PC-9 (cell line): ENCODE data around the gene KRT79. TPM values are rescaled to one million over a fixed set of nuclear protein-coding genes. Genes with fewer than 3 reads are reported as not detected.

Source experiments
- BruUV-seq: library from RNA; stranded (reverse); fragments of 400-500 nt; replicated peaks from 2 replicates; lab custom pipeline; 2021; lab: Mats Ljungman, UMichigan
- CTCF ChIA-PET: fragments of 300-600 bp; sonication (Branson Sonifier 250); formaldehyde crosslinking; loops from one replicate; lab custom pipeline; 2022; ENCODE audit warnings: antibody characterized with exemption; lab: Charles Lee
- POLR2A ChIA-PET: fragments of 300-600 bp; sonication (Branson Sonifier 250); formaldehyde crosslinking; loops from one replicate; lab custom pipeline; 2022; ENCODE audit warnings: antibody characterized with exemption; ENCODE audit not compliant: unreplicated experiment; lab: Charles Lee
- DNase-seq, 2 experiments: peaks; one replicate each; pipeline versions ENCODE4 v3.0.0 to v3.0.0-alpha.2; 2015 to 2022; ENCODE audit warnings: mixed read lengths in 1 of 2
- H2AFZ ChIP-seq: fragments of 200-600 bp; sonication (generic); 2 replicates; pipeline ENCODE4 v1.8.1; 2017; ENCODE audit warnings: antibody characterized with exemption
- H3F3A ChIP-seq: fragments of 200-600 bp; sonication (generic); 2 replicates; pipeline ENCODE4 v1.8.1; 2017; ENCODE audit warnings: antibody characterized with exemption, mild to moderate bottlenecking, low read depth; ENCODE audit not compliant: insufficient read depth
- H3K27ac ChIP-seq: fragments of 200-600 bp; sonication (generic); 2 replicates; pipeline ENCODE4 v1.6.1; 2016; ENCODE audit warnings: mixed run types
- H3K27me3 ChIP-seq: fragments of 200-600 bp; sonication (generic); 2 replicates; pipeline ENCODE4 v1.6.1; 2016; ENCODE audit warnings: low read depth, mixed run types; ENCODE audit not compliant: insufficient read depth
- H3K36me3 ChIP-seq: fragments of 200-600 bp; sonication (generic); 2 replicates; pipeline ENCODE4 v1.6.1; 2016; ENCODE audit warnings: low read depth, mixed run types
- H3K4me1 ChIP-seq: fragments of 200-600 bp; sonication (generic); replicated peaks from 2 replicates; pipeline ENCODE4 v1.6.1; 2016; ENCODE audit warnings: mixed run types; ENCODE audit not compliant: insufficient read depth
- H3K4me2 ChIP-seq: fragments of 200-600 bp; sonication (generic); 2 replicates; pipeline ENCODE4 v1.6.1; 2017; ENCODE audit warnings: mixed run types
- H3K4me3 ChIP-seq: fragments of 200-600 bp; sonication (generic); 2 replicates; pipeline ENCODE4 v1.6.1; 2016; ENCODE audit warnings: mixed run types
- H3K79me2 ChIP-seq: fragments of 200-600 bp; sonication (generic); 2 replicates; pipeline ENCODE4 v1.6.1; 2017; ENCODE audit warnings: low read depth, mixed run types
- H3K9me2 ChIP-seq: fragments of 200-600 bp; sonication (generic); 2 replicates; pipeline ENCODE4 v1.8.1; 2017; ENCODE audit warnings: mild to moderate bottlenecking; ENCODE audit not compliant: insufficient read depth
- H3K9me3 ChIP-seq: fragments of 200-600 bp; sonication (generic); 2 replicates; pipeline ENCODE4 v1.8.1; 2016; ENCODE audit warnings: low read depth; ENCODE audit not compliant: insufficient read depth
- H4K20me1 ChIP-seq: fragments of 200-600 bp; sonication (generic); 2 replicates; pipeline ENCODE4 v1.8.1; 2017; ENCODE audit not compliant: insufficient read depth
- CTCF ChIP-seq: fragments of 200-600 bp; sonication (generic); conservative IDR thresholded peaks from 2 replicates; pipeline ENCODE4 v1.6.1; 2017; ENCODE audit warnings: mixed run types, antibody characterized with exemption, mild to moderate bottlenecking, moderate library complexity
- EZH2 ChIP-seq: fragments of 200-600 bp; sonication (generic); IDR thresholded peaks from 2 replicates; pipeline ENCODE4 v1.8.0; 2017; ENCODE audit warnings: antibody characterized with exemption, low read depth
- intact Hi-C: fragments of 100-400 bp; cut with micrococcal nuclease; formaldehyde crosslinking; loops from one replicate; pipeline ENCODE4 v1.10.0; 2022; ENCODE audit not compliant: unreplicated experiment
- total RNA-seq: library from RNA; stranded (reverse); gene quantifications from 2 replicates; pipeline ENCODE4 v1.2.3, GENCODE V29; 2021

The KRT79 gene
- total RNA-seq, 1 experiment from 2014 or later, result 0.28 TPM

GRCh38 chr12:52813203-52813819 lies 20.8 kb downstream of the KRT79 start:
- H3K27ac ChIP-seq, result no peak overlapping the region
- no peaks in the 10 kb centered on the region; the same call in 1 of the 2 replicates for H3K27me3 ChIP-seq
- no TSS peak for BruUV-seq
- peaks cover 8% of the 10 kb centered on the region for H3K4me1 ChIP-seq
- H3F3A ChIP-seq, result no peaks in the 10 kb centered on the region
- ChIA-PET POLR2A (no interaction called here), CTCF (no interaction called here)
- H3K4me2 ChIP-seq, result no peak overlapping the region
- intact Hi-C loops, result no loop called here
- H3K36me3 ChIP-seq, result no peaks in the 10 kb centered on the region
- H3K4me3 ChIP-seq, result no peak overlapping the region
- no peak overlapping the region for H2AFZ ChIP-seq
- H4K20me1 ChIP-seq, result no peaks in the 10 kb centered on the region
- no peak for DNase-seq
- no peak for TF ChIP-seq CTCF
- TF ChIP-seq EZH2, result no peak
- no peaks in the 10 kb centered on the region for H3K9me3 ChIP-seq
- H3K79me2 ChIP-seq, result no peaks in the 10 kb centered on the region
- no peaks in the 10 kb centered on the region for H3K9me2 ChIP-seq

GRCh38 chr12:52812749-52813148 lies 21.4 kb downstream of the KRT79 start:
- Histone ChIP-seq H3K4me2 (no peak overlapping the region), H3K36me3 (no peaks in the 10 kb centered on the region), H3K27me3 (no peaks in the 10 kb centered on the region), H3K4me3 (no peak overlapping the region), H3K9me3 (no peaks in the 10 kb centered on the region), H3K27ac (no peak overlapping the region), H3K9me2 (no peaks in the 10 kb centered on the region), H2AFZ (no peak overlapping the region), H3K4me1 (peaks cover 8% of the 10 kb centered on the region), H3F3A (no peaks in the 10 kb centered on the region), H4K20me1 (no peaks in the 10 kb centered on the region), H3K79me2 (no peaks in the 10 kb centered on the region)
- ChIA-PET CTCF (no interaction called here), POLR2A (no interaction called here)
- TF ChIP-seq CTCF, result no peak
- no TSS peak for BruUV-seq
- no peak for DNase-seq
- intact Hi-C loops, result no loop called here

GRCh38 chr12:52812073-52812400 lies 22.1 kb downstream of the KRT79 start:
- H3F3A ChIP-seq, result no peaks in the 10 kb centered on the region
- no peak overlapping the region for H2AFZ ChIP-seq
- no peak overlapping the region for H3K4me2 ChIP-seq
- no peaks in the 10 kb centered on the region for H3K9me3 ChIP-seq
- H3K79me2 ChIP-seq, result no peaks in the 10 kb centered on the region
- H3K4me3 ChIP-seq, result no peak overlapping the region
- no peak for DNase-seq
- TF ChIP-seq CTCF, result no peak
- TF ChIP-seq EZH2, result no peak
- H3K4me1 ChIP-seq, result peaks cover 8% of the 10 kb centered on the region
- H3K27ac ChIP-seq, result no peak overlapping the region
- no peaks in the 10 kb centered on the region for H4K20me1 ChIP-seq
- POLR2A ChIA-PET, result interaction anchor here (0.6 kb wide), 1 partner anchor 626 kb away, joined by 4 read pairs; no protein-coding TSS in a partner anchor
- H3K9me2 ChIP-seq, result no peaks in the 10 kb centered on the region
- H3K36me3 ChIP-seq, result no peaks in the 10 kb centered on the region
- intact Hi-C loops, result no loop called here
- BruUV-seq, result no TSS peak
- CTCF ChIA-PET, result no interaction called here
- H3K27me3 ChIP-seq, result no peaks in the 10 kb centered on the region
